GM06990 (cell line): Measurements from ENCODE around the gene IPPK.
A peak's percentile ranks its signal among the peaks of the same experiment; 100 is the strongest.

ENCODE experiments used
- DNase-seq: peaks from one replicate; pipeline ENCODE4 v3.0.0-alpha.2; 2011; ENCODE audit not compliant: insufficient read length; ENCODE audit errors: extremely low read depth
- H3K27me3 ChIP-seq: replicated peaks from 2 replicates; pipeline ENCODE4 v1.6.0; 2011; ENCODE audit warnings: low read length; ENCODE audit not compliant: control insufficient read depth, insufficient read depth
- H3K36me3 ChIP-seq: 2 replicates; pipeline ENCODE4 v1.5.1; 2011; ENCODE audit warnings: low read length; ENCODE audit not compliant: control insufficient read depth, insufficient read depth
- H3K4me3 ChIP-seq: replicated peaks from 2 replicates; pipeline ENCODE4 v1.5.1; 2011; ENCODE audit warnings: low read depth, mild to moderate bottlenecking, control low read depth, low read length
- TF ChIP-seq, protein P1 (sequence below): IDR thresholded peaks from 2 replicates; pipeline ENCODE4 v1.5.1; 2011; ENCODE audit warnings: low read length, control low read depth, mild to moderate bottlenecking, inconsistent platforms; ENCODE audit not compliant: insufficient read depth, poor library complexity, severe bottlenecking

IPPK gene

DNA sequence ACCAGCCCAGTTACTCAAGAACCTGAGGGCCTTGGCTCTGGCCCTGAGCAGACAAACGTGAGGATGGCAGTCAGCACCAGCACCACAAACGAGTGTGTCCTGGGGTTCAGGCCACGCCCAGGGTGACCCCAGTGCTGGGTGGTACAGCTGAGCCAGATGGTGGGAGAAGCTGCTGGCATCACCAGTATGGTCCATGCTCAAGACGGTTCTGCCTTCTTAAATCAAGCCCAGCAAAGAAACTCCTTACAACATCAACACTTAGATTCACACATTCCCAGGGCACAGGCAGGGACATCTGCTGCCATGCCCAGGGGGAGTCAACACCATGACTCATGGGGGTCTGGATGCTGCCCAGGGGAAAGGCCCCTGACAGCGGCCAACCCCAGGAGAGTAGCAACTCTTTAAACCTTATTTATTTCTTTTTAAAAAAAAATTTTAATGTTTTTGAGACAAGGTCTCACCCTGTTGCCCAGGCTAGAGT, 31.3 kb downstream of the IPPK start:
- Histone ChIP-seq H3K27me3 (no peaks in the 10 kb centered on the region), H3K36me3 (peaks cover 40% of the 10 kb centered on the region), H3K4me3 (no peak overlapping the region)
- TF ChIP-seq, protein P1, sequence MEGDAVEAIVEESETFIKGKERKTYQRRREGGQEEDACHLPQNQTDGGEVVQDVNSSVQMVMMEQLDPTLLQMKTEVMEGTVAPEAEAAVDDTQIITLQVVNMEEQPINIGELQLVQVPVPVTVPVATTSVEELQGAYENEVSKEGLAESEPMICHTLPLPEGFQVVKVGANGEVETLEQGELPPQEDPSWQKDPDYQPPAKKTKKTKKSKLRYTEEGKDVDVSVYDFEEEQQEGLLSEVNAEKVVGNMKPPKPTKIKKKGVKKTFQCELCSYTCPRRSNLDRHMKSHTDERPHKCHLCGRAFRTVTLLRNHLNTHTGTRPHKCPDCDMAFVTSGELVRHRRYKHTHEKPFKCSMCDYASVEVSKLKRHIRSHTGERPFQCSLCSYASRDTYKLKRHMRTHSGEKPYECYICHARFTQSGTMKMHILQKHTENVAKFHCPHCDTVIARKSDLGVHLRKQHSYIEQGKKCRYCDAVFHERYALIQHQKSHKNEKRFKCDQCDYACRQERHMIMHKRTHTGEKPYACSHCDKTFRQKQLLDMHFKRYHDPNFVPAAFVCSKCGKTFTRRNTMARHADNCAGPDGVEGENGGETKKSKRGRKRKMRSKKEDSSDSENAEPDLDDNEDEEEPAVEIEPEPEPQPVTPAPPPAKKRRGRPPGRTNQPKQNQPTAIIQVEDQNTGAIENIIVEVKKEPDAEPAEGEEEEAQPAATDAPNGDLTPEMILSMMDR = no peak
- no peak for DNase-seq

DNA sequence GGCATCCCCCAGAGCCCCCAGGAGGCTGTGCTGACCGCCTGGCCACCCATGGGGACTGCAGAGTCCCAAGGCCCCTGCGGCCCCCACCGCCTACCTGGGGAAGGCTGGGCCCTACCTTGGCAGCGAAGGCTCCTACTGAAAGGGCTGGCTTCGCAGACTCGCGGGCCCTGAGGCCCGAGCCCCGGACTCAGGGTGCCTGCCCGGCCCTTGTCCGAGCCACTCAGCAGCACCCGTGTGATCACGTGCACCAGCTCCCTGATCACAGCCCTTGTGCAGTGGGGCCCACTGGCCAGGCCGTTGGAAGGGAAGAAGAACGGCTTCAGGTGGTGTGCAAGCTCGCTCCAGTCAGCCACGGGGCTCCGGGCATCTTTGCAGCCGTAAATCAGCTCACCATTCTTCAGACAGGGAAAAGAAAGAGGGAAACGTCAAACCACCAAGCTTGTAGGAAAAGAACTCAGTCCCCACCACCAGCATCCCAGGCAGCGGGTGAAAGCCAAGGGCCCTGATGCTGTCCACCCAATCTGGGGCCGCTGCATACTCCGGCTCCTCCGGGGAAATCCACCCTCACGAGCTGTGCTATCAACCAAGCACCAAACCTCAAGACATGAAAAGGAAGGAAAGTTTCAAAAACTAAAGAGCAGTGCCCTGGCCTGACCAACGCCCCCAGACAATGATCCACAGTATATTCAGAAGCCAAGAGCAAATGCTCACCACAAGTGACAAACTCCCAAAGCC, 31.9 kb downstream of the IPPK start:
- Histone ChIP-seq H3K27me3 (no peaks in the 10 kb centered on the region), H3K36me3 (peaks cover 39% of the 10 kb centered on the region), H3K4me3 (no peak overlapping the region)
- TF ChIP-seq, protein P1 = no peak
- no peak for DNase-seq

DNA sequence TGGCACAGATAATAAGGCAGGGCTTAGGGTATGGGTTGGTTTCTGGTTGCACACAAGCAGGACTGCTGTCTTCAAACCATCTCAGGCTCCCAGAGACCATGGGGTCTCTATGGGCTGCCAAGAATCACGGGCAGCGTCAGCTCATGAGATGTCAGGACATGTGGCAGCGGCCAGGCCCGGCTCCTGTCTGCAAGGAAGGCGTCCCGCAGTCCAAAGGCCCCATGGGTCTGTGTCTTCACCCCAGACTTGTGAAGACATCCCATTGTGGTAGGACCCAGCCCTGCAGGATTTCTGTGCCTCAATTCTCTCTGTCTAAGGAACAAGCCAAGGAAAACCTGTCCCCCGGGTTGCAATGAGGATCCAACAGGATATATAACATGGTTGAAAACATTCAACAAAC, 32.6 kb downstream of the IPPK start:
- H3K36me3 ChIP-seq = peaks cover 37% of the 10 kb centered on the region
- H3K4me3 ChIP-seq = no peak overlapping the region
- DNase-seq = no peak
- TF ChIP-seq, protein P1 = no peak
- no peaks in the 10 kb centered on the region for H3K27me3 ChIP-seq

DNA sequence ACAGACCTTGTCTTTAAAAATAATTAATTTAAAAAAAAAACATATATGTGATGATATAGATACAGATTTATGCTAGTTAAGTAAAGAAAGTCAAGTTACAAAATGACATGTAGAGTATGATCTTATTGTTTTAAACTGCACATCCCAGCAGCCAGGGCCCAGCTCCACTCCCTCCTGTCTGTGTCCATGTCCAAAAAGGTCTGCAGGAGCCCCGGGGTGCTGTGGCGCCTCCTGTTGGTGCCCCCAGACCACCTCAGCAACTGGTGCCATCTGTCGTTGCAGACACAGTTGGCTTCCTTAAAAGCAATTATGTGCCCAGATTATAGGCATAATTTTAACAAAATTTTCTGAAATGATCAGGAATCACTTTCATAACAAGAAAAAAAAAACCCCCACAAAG, 33.3 kb downstream of the IPPK start:
- DNase-seq = no peak
- H3K27me3 ChIP-seq = no peaks in the 10 kb centered on the region
- TF ChIP-seq, protein P1 = peak; percentile 26
- H3K4me3 ChIP-seq = no peak overlapping the region
- H3K36me3 ChIP-seq = peaks cover 33% of the 10 kb centered on the region

DNA sequence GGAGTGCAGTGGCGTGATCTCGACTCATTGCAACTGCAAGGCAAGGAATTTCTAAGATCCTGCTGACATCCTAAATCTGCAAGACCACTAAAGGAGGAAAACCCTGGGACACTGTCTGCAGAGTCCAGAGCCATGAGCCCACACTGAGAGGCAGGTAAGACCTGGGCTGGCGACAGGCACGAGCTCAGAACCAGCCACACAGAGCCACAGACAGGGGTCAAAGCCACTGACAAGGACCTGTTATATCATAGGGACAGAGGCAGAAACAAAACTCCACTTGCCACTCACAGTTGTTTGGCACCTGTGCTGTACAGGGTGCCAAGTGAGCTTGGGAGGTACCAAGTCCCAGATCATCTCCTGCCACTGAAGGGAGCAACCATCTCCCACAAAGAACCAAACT, 34.2 kb downstream of the IPPK start:
- TF ChIP-seq, protein P1 = no peak
- Histone ChIP-seq H3K36me3 (peaks cover 27% of the 10 kb centered on the region), H3K27me3 (no peaks in the 10 kb centered on the region), H3K4me3 (no peak overlapping the region)
- no peak for DNase-seq
